SK-N-SH treated with all-trans-retinoic acid at 6 μM for 48 hours (cell line): ENCODE measurements around the gene IL16.
"Not testable (repeated sequence)": the region's sequence is repeated elsewhere in the genome, so short reads cannot be mapped to it uniquely, and the experiment has no call there.

Source experiments
- ATAC-seq: fragments of 200-7000 bp; cut with Tn5 transposase; 3 replicates; pipeline ENCODE4 v1.9.1; 2020; ENCODE audit warnings: mild to moderate bottlenecking, moderate library complexity
- ARNTL ChIP-seq: fragments of 450-650 bp; formaldehyde crosslinking; IDR thresholded peaks from 2 replicates; pipeline ENCODE4 v1.5.0; 2020; ENCODE audit warnings: low read depth, mild to moderate bottlenecking, moderate library complexity, borderline replicate concordance
- BACH2 ChIP-seq: fragments of 250-450 bp; sonication (Bioruptor Pico); IDR thresholded peaks from 2 replicates; pipeline ENCODE4 v1.9.0; 2021; ENCODE audit warnings: mild to moderate bottlenecking, borderline replicate concordance
- CSDC2 ChIP-seq: fragments of 250-450 bp; sonication (Bioruptor Pico); IDR thresholded peaks from 2 replicates; pipeline ENCODE4 v1.5.0; 2020; ENCODE audit warnings: mild to moderate bottlenecking, moderate library complexity
- GLIS3 ChIP-seq: fragments of 250-450 bp; sonication (Bioruptor Pico); IDR thresholded peaks from 2 replicates; pipeline ENCODE4 v1.5.0; 2020; ENCODE audit warnings: mild to moderate bottlenecking, moderate library complexity
- ISL1 ChIP-seq: fragments of 250-450 bp; sonication (Bioruptor Pico); IDR thresholded peaks from 2 replicates; pipeline ENCODE4 v2.1.2; 2022; ENCODE audit warnings: mild to moderate bottlenecking, moderate library complexity
- OSR1 ChIP-seq: fragments of 250-450 bp; sonication (Bioruptor Pico); IDR thresholded peaks from 2 replicates; pipeline ENCODE4 v1.8.0; 2022; ENCODE audit warnings: moderate library complexity, mild to moderate bottlenecking, inconsistent platforms
- RARB ChIP-seq: fragments of 250-450 bp; sonication (Bioruptor Pico); IDR thresholded peaks from 2 replicates; pipeline ENCODE4 v1.8.0; 2021; ENCODE audit warnings: mild to moderate bottlenecking, moderate library complexity
- SNAI2 ChIP-seq: fragments of 250-450 bp; sonication (Bioruptor Pico); IDR thresholded peaks from 2 replicates; pipeline ENCODE4 v1.5.0; 2020; ENCODE audit warnings: mild to moderate bottlenecking, moderate library complexity
- TCF4 ChIP-seq: fragments of 250-450 bp; sonication (Bioruptor Pico); IDR thresholded peaks from 2 replicates; pipeline ENCODE4 v1.8.0; 2021; ENCODE audit warnings: mild to moderate bottlenecking, moderate library complexity, borderline replicate concordance
- TOX ChIP-seq: fragments of 250-450 bp; sonication (Bioruptor Pico); IDR thresholded peaks from 2 replicates; pipeline ENCODE4 v1.8.0; 2021; ENCODE audit warnings: mild to moderate bottlenecking, moderate library complexity, borderline replicate concordance
- ZC3H10 ChIP-seq: fragments of 250-450 bp; sonication (Bioruptor Pico); IDR thresholded peaks from 2 replicates; pipeline ENCODE4 v1.5.1; 2021; ENCODE audit warnings: mild to moderate bottlenecking, moderate library complexity
- ZFP3 ChIP-seq: fragments of 250-450 bp; sonication (Bioruptor Pico); IDR thresholded peaks from 2 replicates; pipeline ENCODE4 v1.5.0; 2020; ENCODE audit warnings: mild to moderate bottlenecking, moderate library complexity
- ZFP30 ChIP-seq: fragments of 450-650 bp; formaldehyde crosslinking; IDR thresholded peaks from 2 replicates; pipeline ENCODE4 v1.5.0; 2022; ENCODE audit warnings: mild to moderate bottlenecking, moderate library complexity
- ZNF565 ChIP-seq: fragments of 450-650 bp; formaldehyde crosslinking; conservative IDR thresholded peaks from 2 replicates; pipeline ENCODE4 v1.5.0; 2020; ENCODE audit warnings: low read depth, mild to moderate bottlenecking, moderate library complexity
- ZNF70 ChIP-seq: fragments of 450-650 bp; formaldehyde crosslinking; IDR thresholded peaks from 2 replicates; pipeline ENCODE4 v1.5.0; 2020; ENCODE audit warnings: mild to moderate bottlenecking, moderate library complexity
- ZNF8 ChIP-seq: fragments of 450-650 bp; formaldehyde crosslinking; IDR thresholded peaks from 2 replicates; pipeline ENCODE4 v1.5.0; 2020; ENCODE audit warnings: mild to moderate bottlenecking, moderate library complexity
- TF ChIP-seq, protein P1 (sequence below): fragments of 250-450 bp; sonication (Bioruptor Pico); IDR thresholded peaks from 2 replicates; pipeline ENCODE4 v1.5.1; 2021; ENCODE audit warnings: mild to moderate bottlenecking, moderate library complexity
- TF ChIP-seq, protein P2 (sequence below): fragments of 250-450 bp; sonication (Bioruptor Pico); IDR thresholded peaks from 2 replicates; pipeline ENCODE4 v1.8.0; 2021; ENCODE audit warnings: low read depth, mild to moderate bottlenecking, moderate library complexity, borderline replicate concordance
- TF ChIP-seq, protein P3 (sequence below): fragments of 250-450 bp; sonication (Bioruptor Pico); IDR thresholded peaks from 2 replicates; pipeline ENCODE4 v1.8.0; 2020; ENCODE audit warnings: mild to moderate bottlenecking, moderate library complexity, borderline replicate concordance
- TF ChIP-seq, protein P4 (sequence below): fragments of 250-450 bp; sonication (Bioruptor Pico); IDR thresholded peaks from 2 replicates; pipeline ENCODE4 v1.5.0; 2020; ENCODE audit warnings: mild to moderate bottlenecking, moderate library complexity

IL16 gene

DNA sequence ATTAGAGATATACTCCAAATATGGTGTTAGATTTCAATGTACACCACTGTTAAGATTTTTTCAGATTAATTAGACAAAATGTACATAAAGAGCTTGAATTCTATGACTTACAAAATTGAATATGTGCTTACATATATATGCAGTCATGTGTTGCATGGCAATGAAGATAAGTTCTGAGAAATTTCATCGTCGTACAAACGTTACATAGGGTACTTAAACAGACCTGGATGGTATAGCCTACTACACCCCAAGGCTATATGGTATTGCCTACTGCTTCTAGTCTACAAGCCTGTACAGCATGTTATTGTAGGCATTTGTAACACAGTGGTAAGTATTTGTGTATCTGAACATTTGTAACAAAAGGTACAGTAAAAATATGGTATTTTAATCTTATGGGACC is 9.3 kb downstream of the IL16 start:
- TF ChIP-seq ZNF8 (CRISPR knock-in tag) (no peak), SNAI2 (CRISPR knock-in tag) (no peak), ZC3H10 (no peak), GLIS3 (no peak), CSDC2 (CRISPR knock-in tag) (no peak), ZFP30 (CRISPR knock-in tag) (no peak), OSR1 (CRISPR knock-in tag) (no peak), ZNF70 (CRISPR knock-in tag) (no peak), ISL1 (CRISPR knock-in tag) (no peak), RARB (CRISPR knock-in tag) (no peak), BACH2 (CRISPR knock-in tag) (no peak), TCF4 (no peak), ARNTL (no peak), ZNF565 (CRISPR knock-in tag) (no peak)
- TF ChIP-seq, protein P1, sequence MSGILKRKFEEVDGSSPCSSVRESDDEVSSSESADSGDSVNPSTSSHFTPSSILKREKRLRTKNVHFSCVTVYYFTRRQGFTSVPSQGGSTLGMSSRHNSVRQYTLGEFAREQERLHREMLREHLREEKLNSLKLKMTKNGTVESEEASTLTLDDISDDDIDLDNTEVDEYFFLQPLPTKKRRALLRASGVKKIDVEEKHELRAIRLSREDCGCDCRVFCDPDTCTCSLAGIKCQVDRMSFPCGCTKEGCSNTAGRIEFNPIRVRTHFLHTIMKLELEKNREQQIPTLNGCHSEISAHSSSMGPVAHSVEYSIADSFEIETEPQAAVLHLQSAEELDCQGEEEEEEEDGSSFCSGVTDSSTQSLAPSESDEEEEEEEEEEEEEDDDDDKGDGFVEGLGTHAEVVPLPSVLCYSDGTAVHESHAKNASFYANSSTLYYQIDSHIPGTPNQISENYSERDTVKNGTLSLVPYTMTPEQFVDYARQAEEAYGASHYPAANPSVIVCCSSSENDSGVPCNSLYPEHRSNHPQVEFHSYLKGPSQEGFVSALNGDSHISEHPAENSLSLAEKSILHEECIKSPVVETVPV (CRISPR knock-in tag) = no peak
- TF ChIP-seq, protein P2, sequence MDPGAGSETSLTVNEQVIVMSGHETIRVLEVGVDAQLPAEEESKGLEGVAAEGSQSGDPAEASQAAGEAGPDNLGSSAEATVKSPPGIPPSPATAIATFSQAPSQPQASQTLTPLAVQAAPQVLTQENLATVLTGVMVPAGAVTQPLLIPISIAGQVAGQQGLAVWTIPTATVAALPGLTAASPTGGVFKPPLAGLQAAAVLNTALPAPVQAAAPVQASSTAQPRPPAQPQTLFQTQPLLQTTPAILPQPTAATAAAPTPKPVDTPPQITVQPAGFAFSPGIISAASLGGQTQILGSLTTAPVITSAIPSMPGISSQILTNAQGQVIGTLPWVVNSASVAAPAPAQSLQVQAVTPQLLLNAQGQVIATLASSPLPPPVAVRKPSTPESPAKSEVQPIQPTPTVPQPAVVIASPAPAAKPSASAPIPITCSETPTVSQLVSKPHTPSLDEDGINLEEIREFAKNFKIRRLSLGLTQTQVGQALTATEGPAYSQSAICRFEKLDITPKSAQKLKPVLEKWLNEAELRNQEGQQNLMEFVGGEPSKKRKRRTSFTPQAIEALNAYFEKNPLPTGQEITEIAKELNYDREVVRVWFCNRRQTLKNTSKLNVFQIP = no peak
- TF ChIP-seq, protein P3, sequence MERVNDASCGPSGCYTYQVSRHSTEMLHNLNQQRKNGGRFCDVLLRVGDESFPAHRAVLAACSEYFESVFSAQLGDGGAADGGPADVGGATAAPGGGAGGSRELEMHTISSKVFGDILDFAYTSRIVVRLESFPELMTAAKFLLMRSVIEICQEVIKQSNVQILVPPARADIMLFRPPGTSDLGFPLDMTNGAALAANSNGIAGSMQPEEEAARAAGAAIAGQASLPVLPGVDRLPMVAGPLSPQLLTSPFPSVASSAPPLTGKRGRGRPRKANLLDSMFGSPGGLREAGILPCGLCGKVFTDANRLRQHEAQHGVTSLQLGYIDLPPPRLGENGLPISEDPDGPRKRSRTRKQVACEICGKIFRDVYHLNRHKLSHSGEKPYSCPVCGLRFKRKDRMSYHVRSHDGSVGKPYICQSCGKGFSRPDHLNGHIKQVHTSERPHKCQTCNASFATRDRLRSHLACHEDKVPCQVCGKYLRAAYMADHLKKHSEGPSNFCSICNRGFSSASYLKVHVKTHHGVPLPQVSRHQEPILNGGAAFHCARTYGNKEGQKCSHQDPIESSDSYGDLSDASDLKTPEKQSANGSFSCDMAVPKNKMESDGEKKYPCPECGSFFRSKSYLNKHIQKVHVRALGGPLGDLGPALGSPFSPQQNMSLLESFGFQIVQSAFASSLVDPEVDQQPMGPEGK (CRISPR knock-in tag) = no peak
- TF ChIP-seq, protein P4, sequence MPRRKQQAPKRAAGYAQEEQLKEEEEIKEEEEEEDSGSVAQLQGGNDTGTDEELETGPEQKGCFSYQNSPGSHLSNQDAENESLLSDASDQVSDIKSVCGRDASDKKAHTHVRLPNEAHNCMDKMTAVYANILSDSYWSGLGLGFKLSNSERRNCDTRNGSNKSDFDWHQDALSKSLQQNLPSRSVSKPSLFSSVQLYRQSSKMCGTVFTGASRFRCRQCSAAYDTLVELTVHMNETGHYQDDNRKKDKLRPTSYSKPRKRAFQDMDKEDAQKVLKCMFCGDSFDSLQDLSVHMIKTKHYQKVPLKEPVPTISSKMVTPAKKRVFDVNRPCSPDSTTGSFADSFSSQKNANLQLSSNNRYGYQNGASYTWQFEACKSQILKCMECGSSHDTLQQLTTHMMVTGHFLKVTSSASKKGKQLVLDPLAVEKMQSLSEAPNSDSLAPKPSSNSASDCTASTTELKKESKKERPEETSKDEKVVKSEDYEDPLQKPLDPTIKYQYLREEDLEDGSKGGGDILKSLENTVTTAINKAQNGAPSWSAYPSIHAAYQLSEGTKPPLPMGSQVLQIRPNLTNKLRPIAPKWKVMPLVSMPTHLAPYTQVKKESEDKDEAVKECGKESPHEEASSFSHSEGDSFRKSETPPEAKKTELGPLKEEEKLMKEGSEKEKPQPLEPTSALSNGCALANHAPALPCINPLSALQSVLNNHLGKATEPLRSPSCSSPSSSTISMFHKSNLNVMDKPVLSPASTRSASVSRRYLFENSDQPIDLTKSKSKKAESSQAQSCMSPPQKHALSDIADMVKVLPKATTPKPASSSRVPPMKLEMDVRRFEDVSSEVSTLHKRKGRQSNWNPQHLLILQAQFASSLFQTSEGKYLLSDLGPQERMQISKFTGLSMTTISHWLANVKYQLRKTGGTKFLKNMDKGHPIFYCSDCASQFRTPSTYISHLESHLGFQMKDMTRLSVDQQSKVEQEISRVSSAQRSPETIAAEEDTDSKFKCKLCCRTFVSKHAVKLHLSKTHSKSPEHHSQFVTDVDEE (CRISPR knock-in tag) = no peak
- ATAC-seq = no peak

DNA sequence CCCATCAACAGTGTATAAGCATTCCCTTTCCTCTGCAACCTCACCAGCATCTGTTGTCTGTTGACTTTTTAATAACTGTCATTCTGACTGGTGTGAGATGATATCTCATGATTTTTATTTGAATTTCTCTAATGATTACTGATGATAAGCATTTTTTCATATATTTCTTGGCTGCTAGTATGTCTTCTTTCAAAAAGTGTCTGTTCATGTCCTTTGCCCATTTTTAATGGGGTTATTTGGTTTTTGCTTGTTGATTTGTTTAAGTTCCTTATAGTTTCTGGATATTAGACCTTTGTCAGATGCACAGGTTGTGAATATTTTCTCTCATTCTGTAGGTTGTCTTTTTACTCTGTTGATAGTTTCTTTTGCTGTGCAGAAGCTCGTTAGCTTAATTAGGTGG is 11.3 kb downstream of the IL16 start:
- ATAC-seq = not testable (repeated sequence)

DNA sequence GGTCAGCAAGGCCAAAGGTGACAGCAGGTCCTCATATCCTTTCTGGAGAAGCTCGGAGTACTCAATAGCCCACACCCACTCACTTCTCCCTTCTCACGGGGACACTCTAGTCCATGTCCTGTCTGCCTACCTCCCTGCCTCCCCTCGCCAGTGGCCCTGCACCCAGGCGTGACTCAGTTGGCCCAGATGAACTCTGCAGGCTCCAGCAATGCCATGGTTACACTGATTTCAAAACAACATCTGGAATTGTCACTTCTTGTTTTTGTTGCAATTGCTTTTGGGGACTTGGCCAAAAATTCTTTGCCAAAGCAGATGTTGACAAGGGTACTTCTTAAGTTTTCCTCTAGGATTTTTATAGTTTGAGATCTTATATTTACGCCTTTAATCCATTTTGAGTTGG is 13.0 kb downstream of the IL16 start:
- TF ChIP-seq, protein P2 = no peak
- TF ChIP-seq, protein P4 (CRISPR knock-in tag) = no peak
- no peak for TF ChIP-seq GLIS3
- no peak for TF ChIP-seq TOX (CRISPR knock-in tag)
- no peak for TF ChIP-seq RARB (CRISPR knock-in tag)
- TF ChIP-seq ARNTL = no peak
- TF ChIP-seq ISL1 (CRISPR knock-in tag) = no peak
- no peak for TF ChIP-seq SNAI2 (CRISPR knock-in tag)
- TF ChIP-seq OSR1 (CRISPR knock-in tag) = no peak
- TF ChIP-seq, protein P3 (CRISPR knock-in tag) = no peak
- no peak for TF ChIP-seq ZC3H10
- TF ChIP-seq ZFP3 (CRISPR knock-in tag) = no peak
- ATAC-seq = no peak
